GM18873 (cell line): ENCODE data around the gene TFDP1.

ENCODE experiments used
- ATAC-seq: cut with Tn5 transposase; IDR thresholded peaks from one replicate; pipeline ENCODE4 v1.9.1; 2021; ENCODE audit warnings: mild to moderate bottlenecking, moderate library complexity, moderate number of reproducible peaks; ENCODE audit not compliant: unreplicated experiment, low FRiP score

TFDP1 gene

DNA sequence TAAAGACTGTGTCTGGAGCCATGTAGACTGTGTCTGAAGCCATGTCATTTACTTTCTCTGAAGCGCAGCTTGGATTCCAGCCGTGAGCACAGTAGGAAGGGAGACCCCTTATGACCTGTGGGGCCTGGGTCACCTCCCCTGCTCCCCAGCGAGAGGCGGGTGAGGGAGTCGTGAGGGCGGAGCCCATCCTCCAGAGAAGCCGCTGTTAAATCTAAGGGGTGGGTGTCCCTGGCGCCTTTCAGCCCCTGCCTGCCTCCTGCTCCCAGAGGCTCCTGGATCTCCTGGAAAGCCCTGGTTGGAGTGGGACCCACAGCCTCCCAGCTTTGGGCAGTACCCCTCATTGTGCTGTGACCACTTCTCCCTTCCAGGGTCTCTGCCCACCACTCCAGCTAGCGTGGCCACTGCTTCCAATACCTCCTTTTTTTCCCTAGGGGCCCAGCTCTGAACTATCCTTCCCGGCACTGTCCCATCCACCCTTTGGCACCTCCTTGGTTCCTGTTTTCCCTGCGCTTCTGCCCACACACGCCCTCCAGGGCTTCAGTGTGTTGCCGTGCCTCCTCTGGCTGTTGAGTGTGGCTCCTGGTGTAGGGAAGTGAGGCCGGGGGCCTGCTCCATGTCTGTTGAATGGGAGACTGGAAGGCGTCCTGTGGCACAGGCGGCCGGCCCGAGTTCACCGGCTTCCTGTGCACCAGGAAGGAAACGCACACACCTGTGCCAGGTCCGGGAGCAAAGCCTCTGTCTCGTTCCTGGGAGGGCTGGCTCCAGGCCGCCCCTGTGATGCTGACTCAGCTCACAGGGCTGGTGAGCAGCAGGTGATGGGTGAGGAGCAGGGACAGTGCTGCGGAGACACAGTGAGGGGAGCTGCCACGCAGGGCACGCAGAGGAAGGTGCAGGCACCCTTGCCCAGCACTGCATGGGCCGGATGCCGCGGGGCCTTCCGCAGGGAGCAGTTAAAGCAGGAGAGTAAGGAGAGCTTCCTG lies 44.0 kb downstream of the TFDP1 start:
- ATAC-seq = no peak

GRCh38 chr13:113629866-113630265 lies 45.3 kb downstream of the TFDP1 start:
- ATAC-seq = no peak

GRCh38 chr13:113630296-113630695 lies 45.7 kb downstream of the TFDP1 start:
- ATAC-seq = no peak

DNA sequence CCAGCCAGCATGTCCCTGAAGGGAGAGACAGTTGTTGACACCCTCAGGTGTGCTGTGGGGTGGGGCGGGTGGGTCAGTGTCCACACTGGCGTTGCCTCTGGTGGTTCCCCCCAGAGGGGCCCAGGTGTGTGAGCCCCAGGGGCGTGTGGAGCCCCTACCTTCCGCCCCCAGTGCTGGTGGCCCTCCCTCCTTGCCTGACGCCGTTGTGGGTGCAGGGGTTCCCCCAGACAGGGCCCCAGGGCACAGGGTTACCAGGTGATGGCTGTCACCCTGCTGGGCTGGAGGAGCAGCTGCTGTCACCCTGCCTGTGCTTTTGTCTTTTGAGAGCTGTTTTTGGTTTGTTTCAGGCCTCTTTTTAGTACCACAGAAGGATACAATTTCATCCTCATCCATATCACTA lies 46.3 kb downstream of the TFDP1 start:
- ATAC-seq = no peak

GRCh38 chr13:113631341-113632095 lies 47.0 kb downstream of the TFDP1 start:
- ATAC-seq = no peak

- no peak for ATAC-seq
Measured at GRCh38 chr13:113632706-113633484, 48.3 kb downstream of the TFDP1 start.

DNA sequence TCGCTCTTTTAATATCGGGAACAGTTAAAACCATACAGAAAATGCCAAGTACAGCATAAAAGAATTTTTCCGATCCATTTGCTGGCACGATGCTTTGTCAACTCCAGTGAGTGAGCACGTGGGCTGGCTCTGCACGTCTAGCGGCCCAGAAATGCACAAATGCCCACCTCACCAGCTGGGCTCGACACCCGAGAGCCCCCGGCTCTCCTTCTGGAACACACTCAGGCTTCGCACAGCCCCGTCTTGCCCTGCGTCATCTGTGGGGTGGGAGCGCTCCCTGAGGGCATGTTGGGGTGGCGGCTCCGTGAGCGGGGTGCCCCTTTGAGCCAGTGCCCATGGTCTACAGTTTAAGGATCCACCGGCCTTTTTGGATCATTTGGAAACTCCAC lies 48.9 kb downstream of the TFDP1 start:
- no peak for ATAC-seq

DNA sequence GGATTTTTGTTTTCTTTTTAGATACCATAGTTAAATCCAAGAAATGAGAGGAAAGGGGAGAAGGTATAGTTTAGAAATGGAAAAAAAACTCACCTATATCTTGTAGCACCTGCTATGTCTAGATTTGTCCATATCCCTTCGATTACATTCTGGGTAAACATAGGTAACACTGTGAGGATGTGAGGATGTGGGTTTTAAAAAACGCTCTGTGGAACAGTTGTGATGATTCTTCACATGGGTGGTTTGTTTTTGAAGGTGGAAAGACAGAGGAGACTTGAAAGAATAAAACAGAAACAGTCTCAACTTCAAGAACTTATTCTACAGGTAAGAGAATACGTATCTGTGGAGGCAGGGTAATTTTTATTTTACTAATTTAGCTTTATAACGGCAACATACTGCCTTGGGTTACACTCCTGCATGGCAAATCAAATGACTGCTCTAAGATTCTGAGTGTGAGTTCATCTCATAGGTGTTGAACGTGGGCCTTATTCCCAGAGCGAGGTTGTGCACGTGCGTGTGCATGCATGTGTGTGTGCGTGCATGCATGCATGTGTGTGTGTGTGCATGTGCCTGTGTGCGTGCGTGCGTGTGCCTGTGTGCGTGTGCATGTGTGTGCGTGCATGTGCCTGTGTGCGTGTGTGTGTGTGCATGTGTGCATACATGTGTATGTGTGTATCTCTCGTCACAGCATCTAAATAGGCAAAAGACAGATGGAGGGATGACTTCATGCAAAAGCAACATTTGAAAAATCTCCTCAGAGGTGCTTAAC lies 49.9 kb downstream of the TFDP1 start:
- no peak for ATAC-seq

GRCh38 chr13:113635048-113635420 lies 50.5 kb downstream of the TFDP1 start:
- no peak for ATAC-seq

GRCh38 chr13:113635709-113636108 lies 51.2 kb downstream of the TFDP1 start:
- ATAC-seq = no peak

GRCh38 chr13:113636266-113636963 lies 51.9 kb downstream of the TFDP1 start:
- no peak for ATAC-seq

GRCh38 chr13:113637262-113638160 lies 53.0 kb downstream of the TFDP1 start:
- ATAC-seq = no peak

DNA sequence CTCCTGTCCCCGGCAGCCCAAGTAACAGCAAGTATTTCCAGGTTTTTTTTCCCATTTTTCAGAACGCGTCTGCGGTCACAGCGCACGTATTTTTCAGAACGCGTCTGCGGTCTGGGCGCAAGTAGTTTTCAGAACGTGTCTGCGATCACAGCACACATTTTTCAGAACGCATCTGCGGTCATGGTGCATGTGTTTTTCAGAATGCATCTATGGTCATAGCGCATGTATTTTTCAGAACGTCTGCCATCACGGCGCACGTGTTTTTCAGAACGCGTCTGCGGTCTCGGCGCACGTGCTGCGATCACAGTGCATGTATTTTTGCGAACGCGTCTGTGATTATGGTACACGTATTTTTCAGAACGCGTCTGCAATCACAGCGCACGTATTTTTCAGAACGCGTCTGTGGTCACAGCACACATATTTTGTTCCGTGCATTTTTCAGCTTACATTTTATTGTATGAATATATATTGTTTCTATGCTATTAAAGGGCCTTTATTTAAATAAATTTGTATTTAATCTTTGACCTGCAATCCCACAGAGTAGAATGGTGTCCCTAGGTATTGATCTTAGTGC lies 53.7 kb downstream of the TFDP1 start:
- no peak for ATAC-seq

DNA sequence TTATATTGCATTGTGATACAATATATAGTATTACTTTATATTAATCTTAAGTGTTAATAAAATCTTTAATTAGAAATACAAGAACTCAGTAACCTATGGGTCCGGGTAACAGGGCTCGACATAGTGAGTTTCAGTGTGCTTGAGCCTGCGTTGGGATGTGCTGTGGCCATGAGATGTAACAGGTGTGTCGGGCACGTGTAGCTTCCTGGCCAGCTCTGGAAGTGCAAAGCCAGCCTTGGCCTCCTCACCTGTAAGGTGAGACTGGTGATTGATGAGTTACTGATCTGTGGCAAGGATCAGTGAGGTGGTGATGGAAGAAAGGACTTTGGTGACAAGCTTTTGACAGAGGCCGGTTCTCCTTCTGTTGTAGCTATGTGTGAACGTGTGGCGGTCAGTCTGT lies 54.3 kb downstream of the TFDP1 start:
- no peak for ATAC-seq

DNA sequence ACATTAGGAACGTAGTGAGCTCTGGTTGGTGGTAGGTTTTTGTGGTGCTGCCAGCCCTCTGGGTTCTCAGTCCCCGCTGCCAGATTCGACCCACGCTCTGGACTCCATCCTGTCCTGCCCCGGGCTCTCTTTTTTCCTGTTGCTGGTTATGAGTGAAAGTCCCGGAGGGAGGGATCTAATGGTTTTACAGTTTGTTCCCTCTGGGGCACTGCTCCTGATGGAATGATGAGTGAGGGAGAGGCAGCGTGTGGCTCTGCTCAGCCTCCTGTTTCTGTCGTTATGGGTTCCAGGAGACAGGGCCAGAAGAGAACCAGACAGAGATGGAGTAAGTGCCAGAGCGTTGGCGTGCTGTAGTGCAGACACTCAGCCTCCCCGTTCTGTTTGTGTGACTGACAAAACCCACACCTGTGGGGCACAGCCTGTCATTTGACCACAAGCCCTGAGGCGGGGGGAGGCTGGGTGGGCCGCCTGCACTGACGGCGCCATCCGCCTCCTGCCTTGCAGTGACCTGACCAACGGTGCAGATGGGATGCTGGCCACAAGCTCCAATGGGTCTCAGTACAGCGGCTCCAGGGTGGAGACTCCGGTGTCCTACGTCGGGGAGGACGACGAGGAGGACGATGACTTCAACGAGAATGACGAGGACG lies 55.2 kb downstream of the TFDP1 start:
- ATAC-seq = no peak

DNA sequence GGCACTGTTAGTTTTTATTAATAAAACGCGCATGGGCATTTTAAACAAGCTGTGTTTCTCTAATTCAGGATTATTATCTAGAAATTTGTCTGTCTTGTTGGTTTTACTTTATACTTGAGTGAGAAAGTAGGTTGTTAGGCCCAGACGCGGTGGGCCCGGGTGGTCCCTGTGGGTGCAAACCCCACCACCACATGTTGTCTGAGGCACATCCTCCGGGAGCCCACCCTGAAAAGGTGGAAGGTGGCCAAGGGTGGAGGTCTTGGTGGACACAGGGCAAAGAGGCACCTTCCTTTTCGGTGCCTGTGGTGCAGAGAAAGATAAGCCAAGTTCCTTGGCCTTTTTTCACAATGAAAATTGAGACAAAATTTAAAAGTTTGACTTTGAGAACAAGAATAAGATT lies 56.9 kb downstream of the TFDP1 start:
- ATAC-seq = no peak

DNA sequence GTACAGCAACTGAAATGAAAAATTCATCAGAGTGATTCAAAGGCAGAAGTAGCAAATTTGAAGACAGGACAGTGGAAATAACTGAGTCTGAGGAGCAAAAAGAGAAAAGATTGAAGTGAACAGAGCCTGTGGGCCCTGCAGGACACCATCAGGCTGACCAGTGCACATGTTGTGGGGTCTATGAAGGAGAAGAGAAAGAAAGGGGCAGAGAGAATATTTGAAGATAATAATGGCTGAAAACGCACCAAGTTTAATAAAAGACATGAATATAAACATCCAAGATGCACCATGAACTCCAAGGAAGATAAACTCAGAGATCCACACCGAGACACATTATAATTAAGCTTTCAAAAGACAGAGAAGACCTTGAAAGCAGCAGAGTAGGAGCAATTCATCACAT lies 58.0 kb downstream of the TFDP1 start:
- ATAC-seq = no peak

DNA sequence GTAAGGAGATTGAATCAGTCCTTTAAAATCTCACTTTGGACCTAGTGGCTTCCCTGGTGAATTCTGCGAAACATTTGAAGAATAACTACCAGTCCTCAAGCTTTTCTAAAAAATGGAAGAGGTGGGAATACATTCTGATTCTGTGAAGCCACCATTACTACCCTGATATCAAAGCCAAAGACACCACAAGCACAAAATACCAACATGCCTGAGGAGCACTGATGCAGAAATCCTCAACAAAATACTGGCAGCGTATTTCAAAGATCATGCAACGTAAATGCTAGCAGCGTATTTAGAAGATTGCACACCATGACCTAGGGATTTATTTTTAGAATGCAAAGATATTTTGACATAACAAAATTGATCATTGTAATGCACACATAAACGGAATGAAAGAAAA lies 59.0 kb downstream of the TFDP1 start:
- no peak for ATAC-seq
